GM19395 (cell line): ENCODE measurements around the gene ATP6AP1.

Experiments used
- ATAC-seq: cut with Tn5 transposase; IDR thresholded peaks from one replicate; pipeline ENCODE4 v1.9.1; 2021; ENCODE audit warnings: mild to moderate bottlenecking, moderate library complexity; ENCODE audit not compliant: unreplicated experiment

The ATP6AP1 gene

GRCh38 chrX:154443992-154444754 is 15.7 kb downstream of the ATP6AP1 start, which contains the start of gene FAM50A:
TSS of gene FAM50A (plus strand) at chrX:154444141. CDS start at chrX:154444236, 95 bp downstream.
- ATAC-seq = peak; percentile 77

GRCh38 chrX:154444755-154445246 is 16.3 kb downstream of the ATP6AP1 start:
- ATAC-seq = no peak

GRCh38 chrX:154445776-154446175 is 17.3 kb downstream of the ATP6AP1 start:
- no peak for ATAC-seq

GRCh38 chrX:154446430-154446829 is 18.0 kb downstream of the ATP6AP1 start:
- no peak for ATAC-seq

- ATAC-seq = no peak
These were observed 20.0 kb downstream of the ATP6AP1 start for GRCh38 chrX:154448484-154448883.

GRCh38 chrX:154449618-154450017 is 21.1 kb downstream of the ATP6AP1 start:
- no peak for ATAC-seq

GRCh38 chrX:154450312-154450711 is 21.8 kb downstream of the ATP6AP1 start:
- ATAC-seq = no peak

GRCh38 chrX:154452823-154453222 is 24.3 kb downstream of the ATP6AP1 start:
- ATAC-seq = no peak

GRCh38 chrX:154457491-154458115 is 29.1 kb downstream of the ATP6AP1 start:
- peak; percentile 44 for ATAC-seq

- ATAC-seq = peak; percentile 62
These were observed 29.9 kb downstream of the ATP6AP1 start, which contains the start of gene PLXNA3 for GRCh38 chrX:154458116-154458953. TSS of gene PLXNA3 (plus strand) at chrX:154458281. CDS start at chrX:154460184, 1,903 bp downstream.

GRCh38 chrX:154458954-154459778 is 30.7 kb downstream of the ATP6AP1 start:
- no peak for ATAC-seq

GRCh38 chrX:154459832-154460231 is 31.4 kb downstream of the ATP6AP1 start:
- ATAC-seq = no peak

GRCh38 chrX:154460326-154460725 is 31.8 kb downstream of the ATP6AP1 start:
- ATAC-seq = no peak

GRCh38 chrX:154462396-154462795 is 33.9 kb downstream of the ATP6AP1 start:
- ATAC-seq = no peak

GRCh38 chrX:154463611-154464220 is 35.2 kb downstream of the ATP6AP1 start:
- no peak for ATAC-seq

GRCh38 chrX:154464806-154465365 is 36.4 kb downstream of the ATP6AP1 start:
- no peak for ATAC-seq

GRCh38 chrX:154465601-154466000 is 37.1 kb downstream of the ATP6AP1 start:
- ATAC-seq = no peak

GRCh38 chrX:154466036-154466435 is 37.6 kb downstream of the ATP6AP1 start:
- ATAC-seq = no peak

GRCh38 chrX:154466907-154467306 is 38.4 kb downstream of the ATP6AP1 start:
- no peak for ATAC-seq

- ATAC-seq = no peak
These were observed 39.1 kb downstream of the ATP6AP1 start for GRCh38 chrX:154467556-154467955.
